Measurements from ENCODE around the gene NBEAL2.

NBEAL2 gene

DNA sequence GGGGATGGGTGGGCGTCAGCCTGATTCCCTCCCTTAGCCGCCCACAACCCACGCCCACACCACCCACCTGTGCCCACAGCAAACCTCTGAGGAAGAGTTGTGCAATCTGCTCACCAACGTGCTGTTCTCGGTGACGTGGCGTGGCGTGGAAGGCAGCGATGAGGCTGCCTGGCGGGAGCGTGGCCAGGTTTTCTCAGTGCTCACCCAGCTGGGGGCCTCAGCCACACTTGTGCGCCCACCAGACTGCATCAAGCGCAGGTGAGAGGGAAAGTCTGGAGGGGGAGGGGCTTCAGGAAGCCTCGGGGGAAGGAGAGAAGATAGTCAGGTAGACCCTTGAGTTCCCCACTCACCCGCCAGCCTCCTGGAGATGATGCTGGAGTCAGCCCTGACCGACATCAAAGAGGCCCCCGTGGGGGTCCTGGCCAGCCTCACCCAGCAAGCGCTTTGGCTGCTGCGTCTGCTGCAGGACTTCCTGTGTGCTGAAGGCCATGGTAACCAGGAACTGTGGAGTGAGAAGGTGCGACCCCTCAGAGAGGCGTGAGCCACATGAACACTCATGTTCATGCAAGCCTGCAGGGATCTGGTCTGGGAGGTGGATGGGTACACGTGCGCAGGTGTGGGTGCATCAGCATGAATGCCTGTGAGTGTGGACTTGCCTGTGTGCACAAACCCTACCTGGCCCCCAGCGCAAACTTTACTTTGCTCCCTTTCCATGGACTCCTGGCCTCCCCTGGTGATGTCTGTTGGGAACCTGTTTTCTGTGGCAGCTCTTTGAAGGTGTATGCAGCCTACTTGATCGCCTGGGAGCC, 21.7 kb downstream of the NBEAL2 start:
- no peaks in the 10 kb centered on the region for H3K9me3 ChIP-seq (ENCODE audit: control insufficient read depth, insufficient read depth, low read depth, low read length)
- ChIA-PET CTCF (interaction anchor here (0.6 to 1.0 kb wide), 2 partner anchors 20 to 324 kb away, joined by 3 to 4 read pairs; no protein-coding TSS in a partner anchor), POLR2A (no interaction called here)
- H3K36me3 ChIP-seq (ENCODE audit: control insufficient read depth in 2 of 2, insufficient read depth in 1 of 2, low read length in 2 of 2), result peaks cover 0 to 75% of the 10 kb centered on the region in 2 experiments; a peak in 1 of 3 replicates
- TF ChIP-seq ZNF24 (tag by site-specific recombination; IDR thresholded peaks at IDR 0.05) (no peak), ZNF626 (tag by site-specific recombination; IDR thresholded peaks at IDR 0.05) (no peak), ZNF140 (tag by site-specific recombination; IDR thresholded peaks at IDR 0.05) (no peak), ZNF473 (tag by site-specific recombination; IDR thresholded peaks at IDR 0.05) (no peak), ZNF660 (tag by site-specific recombination; IDR thresholded peaks at IDR 0.05) (no peak), ZFP69B (tag by site-specific recombination; IDR thresholded peaks at IDR 0.05) (no peak), RBAK (tag by site-specific recombination; IDR thresholded peaks at IDR 0.05) (no peak), ZFHX2 (tag by site-specific recombination; conservative IDR thresholded peaks at IDR 0.05) (peak; percentile 72), KLF1 (tag by site-specific recombination; IDR thresholded peaks at IDR 0.05) (peak; percentile 43), ZFP37 (tag by site-specific recombination; IDR thresholded peaks at IDR 0.05) (no peak), EGR2 (tag by site-specific recombination; IDR thresholded peaks at IDR 0.05; ENCODE audit: low read depth) (peak; percentile 66; the same call in 1 of the 2 replicates), YY2 (tag by site-specific recombination; IDR thresholded peaks at IDR 0.05) (no peak), ZNF174 (tag by site-specific recombination; IDR thresholded peaks at IDR 0.05) (no peak)
- TF ChIP-seq, protein P1, sequence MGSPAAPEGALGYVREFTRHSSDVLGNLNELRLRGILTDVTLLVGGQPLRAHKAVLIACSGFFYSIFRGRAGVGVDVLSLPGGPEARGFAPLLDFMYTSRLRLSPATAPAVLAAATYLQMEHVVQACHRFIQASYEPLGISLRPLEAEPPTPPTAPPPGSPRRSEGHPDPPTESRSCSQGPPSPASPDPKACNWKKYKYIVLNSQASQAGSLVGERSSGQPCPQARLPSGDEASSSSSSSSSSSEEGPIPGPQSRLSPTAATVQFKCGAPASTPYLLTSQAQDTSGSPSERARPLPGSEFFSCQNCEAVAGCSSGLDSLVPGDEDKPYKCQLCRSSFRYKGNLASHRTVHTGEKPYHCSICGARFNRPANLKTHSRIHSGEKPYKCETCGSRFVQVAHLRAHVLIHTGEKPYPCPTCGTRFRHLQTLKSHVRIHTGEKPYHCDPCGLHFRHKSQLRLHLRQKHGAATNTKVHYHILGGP (tag by site-specific recombination; IDR thresholded peaks at IDR 0.05), result no peak
- TF ChIP-seq, protein P2, sequence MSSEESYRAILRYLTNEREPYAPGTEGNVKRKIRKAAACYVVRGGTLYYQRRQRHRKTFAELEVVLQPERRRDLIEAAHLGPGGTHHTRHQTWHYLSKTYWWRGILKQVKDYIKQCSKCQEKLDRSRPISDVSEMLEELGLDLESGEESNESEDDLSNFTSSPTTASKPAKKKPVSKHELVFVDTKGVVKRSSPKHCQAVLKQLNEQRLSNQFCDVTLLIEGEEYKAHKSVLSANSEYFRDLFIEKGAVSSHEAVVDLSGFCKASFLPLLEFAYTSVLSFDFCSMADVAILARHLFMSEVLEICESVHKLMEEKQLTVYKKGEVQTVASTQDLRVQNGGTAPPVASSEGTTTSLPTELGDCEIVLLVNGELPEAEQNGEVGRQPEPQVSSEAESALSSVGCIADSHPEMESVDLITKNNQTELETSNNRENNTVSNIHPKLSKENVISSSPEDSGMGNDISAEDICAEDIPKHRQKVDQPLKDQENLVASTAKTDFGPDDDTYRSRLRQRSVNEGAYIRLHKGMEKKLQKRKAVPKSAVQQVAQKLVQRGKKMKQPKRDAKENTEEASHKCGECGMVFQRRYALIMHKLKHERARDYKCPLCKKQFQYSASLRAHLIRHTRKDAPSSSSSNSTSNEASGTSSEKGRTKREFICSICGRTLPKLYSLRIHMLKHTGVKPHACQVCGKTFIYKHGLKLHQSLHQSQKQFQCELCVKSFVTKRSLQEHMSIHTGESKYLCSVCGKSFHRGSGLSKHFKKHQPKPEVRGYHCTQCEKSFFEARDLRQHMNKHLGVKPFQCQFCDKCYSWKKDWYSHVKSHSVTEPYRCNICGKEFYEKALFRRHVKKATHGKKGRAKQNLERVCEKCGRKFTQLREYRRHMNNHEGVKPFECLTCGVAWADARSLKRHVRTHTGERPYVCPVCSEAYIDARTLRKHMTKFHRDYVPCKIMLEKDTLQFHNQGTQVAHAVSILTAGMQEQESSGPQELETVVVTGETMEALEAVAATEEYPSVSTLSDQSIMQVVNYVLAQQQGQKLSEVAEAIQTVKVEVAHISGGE (tag by site-specific recombination; conservative IDR thresholded peaks at IDR 0.05; ENCODE audit: low read depth), result no peak
- TF ChIP-seq, protein P3, sequence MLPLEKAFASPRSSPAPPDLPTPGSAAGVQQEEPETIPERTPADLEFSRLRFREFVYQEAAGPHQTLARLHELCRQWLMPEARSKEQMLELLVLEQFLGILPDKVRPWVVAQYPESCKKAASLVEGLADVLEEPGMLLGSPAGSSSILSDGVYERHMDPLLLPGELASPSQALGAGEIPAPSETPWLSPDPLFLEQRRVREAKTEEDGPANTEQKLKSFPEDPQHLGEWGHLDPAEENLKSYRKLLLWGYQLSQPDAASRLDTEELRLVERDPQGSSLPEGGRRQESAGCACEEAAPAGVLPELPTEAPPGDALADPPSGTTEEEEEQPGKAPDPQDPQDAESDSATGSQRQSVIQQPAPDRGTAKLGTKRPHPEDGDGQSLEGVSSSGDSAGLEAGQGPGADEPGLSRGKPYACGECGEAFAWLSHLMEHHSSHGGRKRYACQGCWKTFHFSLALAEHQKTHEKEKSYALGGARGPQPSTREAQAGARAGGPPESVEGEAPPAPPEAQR (tag by site-specific recombination; IDR thresholded peaks at IDR 0.05), result no peak
- TF ChIP-seq, protein P4, sequence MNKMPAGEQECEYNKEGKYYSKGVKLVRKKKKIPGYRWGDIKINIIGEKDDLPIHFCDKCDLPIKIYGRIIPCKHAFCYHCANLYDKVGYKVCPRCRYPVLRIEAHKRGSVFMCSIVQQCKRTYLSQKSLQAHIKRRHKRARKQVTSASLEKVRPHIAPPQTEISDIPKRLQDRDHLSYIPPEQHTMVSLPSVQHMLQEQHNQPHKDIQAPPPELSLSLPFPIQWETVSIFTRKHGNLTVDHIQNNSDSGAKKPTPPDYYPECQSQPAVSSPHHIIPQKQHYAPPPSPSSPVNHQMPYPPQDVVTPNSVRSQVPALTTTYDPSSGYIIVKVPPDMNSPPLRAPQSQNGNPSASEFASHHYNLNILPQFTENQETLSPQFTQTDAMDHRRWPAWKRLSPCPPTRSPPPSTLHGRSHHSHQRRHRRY (tag by site-specific recombination; IDR thresholded peaks at IDR 0.05), result no peak
- no peaks in the 10 kb centered on the region for H3K4me1 ChIP-seq (ENCODE audit: control insufficient read depth, insufficient read depth, low read length)
- no peak overlapping the region for H3K4me3 ChIP-seq (ENCODE audit: low read depth, low read length)
- H3K27ac ChIP-seq (ENCODE audit: extremely low read depth, low read depth, low read length), result no peak overlapping the region

DNA sequence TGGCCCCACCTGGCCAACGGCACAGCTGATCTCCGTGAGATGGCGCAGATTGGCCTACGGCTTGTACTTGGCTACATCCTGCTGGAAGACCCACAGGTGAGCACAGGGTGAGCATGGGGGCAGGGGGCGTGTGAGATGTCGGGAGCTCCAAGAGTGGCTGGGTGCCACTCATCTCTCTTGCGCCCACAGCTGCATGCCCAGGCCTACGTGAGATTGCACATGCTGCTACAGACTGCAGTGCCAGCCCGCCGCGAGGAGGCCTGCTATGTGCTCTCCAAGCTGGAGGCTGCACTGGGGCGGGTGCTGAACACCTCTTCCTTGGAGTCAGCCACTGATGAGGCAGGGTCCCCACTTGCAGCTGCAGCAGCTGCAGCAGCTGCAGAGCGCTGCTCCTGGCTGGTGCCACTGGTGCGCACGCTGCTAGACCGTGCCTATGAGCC, 22.3 kb downstream of the NBEAL2 start:
- Histone ChIP-seq H3K9me3 (ENCODE audit: control insufficient read depth, insufficient read depth, low read depth, low read length) (no peaks in the 10 kb centered on the region), H3K27ac (ENCODE audit: extremely low read depth, low read depth, low read length) (no peak overlapping the region), H3K36me3 (ENCODE audit: control insufficient read depth in 2 of 2, insufficient read depth in 1 of 2, low read length in 2 of 2) (peaks cover 0 to 82% of the 10 kb centered on the region in 2 experiments; a peak in 1 of 3 replicates), H3K4me3 (ENCODE audit: low read depth, low read length) (no peak overlapping the region), H3K4me1 (ENCODE audit: control insufficient read depth, insufficient read depth, low read length) (no peaks in the 10 kb centered on the region)
- ChIA-PET POLR2A (no interaction called here), CTCF (interaction anchor here (0.6 to 1.0 kb wide), 3 partner anchors 19 to 323 kb away, joined by 3 to 4 read pairs (median 3); no protein-coding TSS in a partner anchor)
- no peak for TF ChIP-seq IKZF3 (tag by site-specific recombination; IDR thresholded peaks at IDR 0.05)
- no peak for TF ChIP-seq SALL2 (tag by site-specific recombination; IDR thresholded peaks at IDR 0.05; ENCODE audit: borderline replicate concordance)
- TF ChIP-seq ZNF747 (tag by site-specific recombination; IDR thresholded peaks at IDR 0.05), result no peak
- TF ChIP-seq ZNF121 (tag by site-specific recombination; IDR thresholded peaks at IDR 0.05), result no peak
- no peak for TF ChIP-seq ZFHX2 (tag by site-specific recombination; conservative IDR thresholded peaks at IDR 0.05)
- TF ChIP-seq ZNF175 (tag by site-specific recombination; IDR thresholded peaks at IDR 0.05), result no peak
- no peak for TF ChIP-seq TRIM28 (IDR thresholded peaks at IDR 0.05; ENCODE audit: borderline replicate concordance, low read length)
- no peak for TF ChIP-seq SP2 (tag by site-specific recombination; IDR thresholded peaks at IDR 0.05)

All from HEK293 (cell line).